NCI-H128 (cell line): ENCODE data around the gene TMEM147.
A peak's percentile ranks its signal among the peaks of the same experiment; 100 is the strongest.

Experiments used
- DNase-seq: peaks from one replicate; lab custom pipeline; 2025; ENCODE audit not compliant: unreplicated experiment; lab: John Stamatoyannopoulos, UW

The TMEM147 gene

GRCh38 chr19:35545001-35545854, at the start of gene TMEM147:
TMEM147 (plus strand) TSS chr19:35545626; CDS start chr19:35545740, 114 bp downstream.
- peak; percentile 26 for DNase-seq

GRCh38 chr19:35497406-35497805, 48.0 kb upstream of the TMEM147 start:
- DNase-seq = no peak

GRCh38 chr19:35498220-35498619, 47.2 kb upstream of the TMEM147 start:
- no peak for DNase-seq

- DNase-seq = no peak
Observed at GRCh38 chr19:35498984-35499527, 46.4 kb upstream of the TMEM147 start.

- no peak for DNase-seq
Observed at GRCh38 chr19:35500611-35501010, 44.8 kb upstream of the TMEM147 start.

- no peak for DNase-seq
Observed at GRCh38 chr19:35501684-35502083, 43.7 kb upstream of the TMEM147 start.

GRCh38 chr19:35502751-35503150, 42.7 kb upstream of the TMEM147 start:
- DNase-seq = no peak

- DNase-seq = no peak
Observed at GRCh38 chr19:35506011-35506410, 39.4 kb upstream of the TMEM147 start.

GRCh38 chr19:35507561-35507960, 37.9 kb upstream of the TMEM147 start:
- no peak for DNase-seq

GRCh38 chr19:35508129-35508528, 37.3 kb upstream of the TMEM147 start:
- no peak for DNase-seq

- DNase-seq = no peak
Observed at GRCh38 chr19:35509018-35509652, 36.3 kb upstream of the TMEM147 start.

GRCh38 chr19:35509861-35510625, 35.4 kb upstream of the TMEM147 start:
- DNase-seq = peak; percentile 27

- DNase-seq = no peak
Observed at GRCh38 chr19:35510626-35510964, 34.8 kb upstream of the TMEM147 start.

GRCh38 chr19:35511337-35511736, 34.1 kb upstream of the TMEM147 start:
- no peak for DNase-seq

- no peak for DNase-seq
Observed at GRCh38 chr19:35512831-35513627, 32.4 kb upstream of the TMEM147 start.

GRCh38 chr19:35513628-35514281, 31.7 kb upstream of the TMEM147 start, which contains the start of gene DMKN:
DMKN (minus strand) TSS chr19:35513649; CDS start chr19:35513475, 174 bp downstream.
- no peak for DNase-seq

- DNase-seq = no peak
Observed at GRCh38 chr19:35514282-35514809, 31.1 kb upstream of the TMEM147 start.

GRCh38 chr19:35516310-35516709, 29.1 kb upstream of the TMEM147 start:
- no peak for DNase-seq

GRCh38 chr19:35517342-35517741, 28.1 kb upstream of the TMEM147 start:
- DNase-seq = no peak

GRCh38 chr19:35518313-35518712, 27.1 kb upstream of the TMEM147 start:
- no peak for DNase-seq
